ENCODE measurements around the gene RAB1B.
A peak's percentile ranks its signal among the peaks of the same experiment; 100 is the strongest.

DNA sequence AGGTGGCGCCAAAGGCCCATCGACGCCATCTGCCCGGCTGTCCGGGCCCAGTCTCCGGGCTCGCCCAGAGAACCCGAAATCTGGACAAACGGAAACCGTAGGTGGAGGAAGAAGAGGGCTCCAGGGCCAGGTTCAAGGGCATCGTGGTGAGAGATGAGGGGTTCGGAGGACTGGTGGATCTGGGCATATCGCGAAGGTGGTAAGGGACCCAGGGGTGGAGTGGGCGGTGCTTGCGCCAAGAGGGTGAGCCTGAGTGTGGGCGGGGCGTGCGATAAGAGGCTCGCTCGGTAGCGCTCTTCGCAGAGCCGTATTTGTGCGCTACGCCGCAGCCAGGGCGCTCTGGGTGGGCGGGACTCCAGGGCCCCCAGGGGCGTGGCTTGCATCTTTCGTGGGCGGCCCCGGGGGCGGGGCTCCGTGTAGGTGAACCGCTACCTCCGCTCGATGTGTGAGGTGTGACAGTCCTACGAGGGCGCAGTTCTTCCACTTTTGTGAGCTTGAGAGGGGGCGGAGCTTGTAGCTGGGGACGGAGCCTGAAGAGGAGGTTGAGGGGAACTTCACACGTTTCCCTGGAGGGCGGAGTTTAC lies 43.6 kb downstream of the RAB1B start:
- TF ChIP-seq, protein P1, sequence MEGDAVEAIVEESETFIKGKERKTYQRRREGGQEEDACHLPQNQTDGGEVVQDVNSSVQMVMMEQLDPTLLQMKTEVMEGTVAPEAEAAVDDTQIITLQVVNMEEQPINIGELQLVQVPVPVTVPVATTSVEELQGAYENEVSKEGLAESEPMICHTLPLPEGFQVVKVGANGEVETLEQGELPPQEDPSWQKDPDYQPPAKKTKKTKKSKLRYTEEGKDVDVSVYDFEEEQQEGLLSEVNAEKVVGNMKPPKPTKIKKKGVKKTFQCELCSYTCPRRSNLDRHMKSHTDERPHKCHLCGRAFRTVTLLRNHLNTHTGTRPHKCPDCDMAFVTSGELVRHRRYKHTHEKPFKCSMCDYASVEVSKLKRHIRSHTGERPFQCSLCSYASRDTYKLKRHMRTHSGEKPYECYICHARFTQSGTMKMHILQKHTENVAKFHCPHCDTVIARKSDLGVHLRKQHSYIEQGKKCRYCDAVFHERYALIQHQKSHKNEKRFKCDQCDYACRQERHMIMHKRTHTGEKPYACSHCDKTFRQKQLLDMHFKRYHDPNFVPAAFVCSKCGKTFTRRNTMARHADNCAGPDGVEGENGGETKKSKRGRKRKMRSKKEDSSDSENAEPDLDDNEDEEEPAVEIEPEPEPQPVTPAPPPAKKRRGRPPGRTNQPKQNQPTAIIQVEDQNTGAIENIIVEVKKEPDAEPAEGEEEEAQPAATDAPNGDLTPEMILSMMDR (IDR thresholded peaks at IDR 0.05): peak; percentile 44 to 92 (median 91)
- peak; percentile 12 to 43 (median 32) for TF ChIP-seq POLR2AphosphoS5 (IDR thresholded peaks at IDR 0.05)
- TF ChIP-seq POLR2A (IDR thresholded peaks at IDR 0.05): no peak

All from breast epithelium (tissue), 3 donors.